Stimulated activated CD8-positive, alpha-beta memory T cell treated with anti-CD3 and anti-CD28 coated beads, Interleukin-4, amount 100 ng/mL, for 48 hours (primary cell): Measurements from ENCODE around the gene LAMA2.
"Not testable (repeated sequence)": the region's sequence is repeated elsewhere in the genome, so short reads cannot be mapped to it uniquely, and the experiment has no call there.

Experiments used
- DNase-seq: peaks from one replicate; pipeline ENCODE4 v3.0.0-alpha.2; 2020

Gene LAMA2

DNA sequence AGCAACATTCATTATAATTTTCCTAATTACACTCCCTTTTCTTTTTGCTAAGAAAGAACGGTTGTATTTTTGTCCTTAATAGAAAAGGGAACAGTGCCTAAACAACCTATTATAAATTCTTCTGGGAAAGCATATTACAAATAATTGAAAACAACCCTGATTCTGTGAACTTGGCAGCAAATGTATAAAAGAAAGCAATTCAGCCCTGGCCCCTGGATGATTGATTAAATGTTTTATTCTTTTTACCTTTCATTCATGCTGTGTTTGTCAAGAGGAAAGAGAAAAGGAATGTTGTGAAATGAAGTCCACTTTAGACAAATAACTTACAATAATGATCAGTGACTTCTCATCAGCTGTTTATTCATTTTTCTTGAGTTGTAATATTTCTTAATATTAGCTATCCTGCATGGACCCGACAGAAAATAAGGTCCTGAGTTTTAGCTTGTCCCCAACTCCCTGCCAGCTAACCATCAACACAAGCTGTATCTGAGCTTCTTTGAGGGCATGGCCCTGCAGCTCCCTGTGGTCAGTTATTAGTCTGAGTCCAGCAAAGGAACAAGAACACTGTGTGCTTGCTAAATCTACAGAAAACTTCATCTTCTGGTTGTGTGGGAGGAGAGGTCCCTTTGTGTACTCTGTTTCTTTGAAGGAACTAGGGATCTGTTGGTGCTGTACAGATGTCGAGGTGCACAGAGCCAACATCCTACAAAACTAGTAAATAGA, 248.2 kb downstream of the LAMA2 start:
- DNase-seq: no peak

DNA sequence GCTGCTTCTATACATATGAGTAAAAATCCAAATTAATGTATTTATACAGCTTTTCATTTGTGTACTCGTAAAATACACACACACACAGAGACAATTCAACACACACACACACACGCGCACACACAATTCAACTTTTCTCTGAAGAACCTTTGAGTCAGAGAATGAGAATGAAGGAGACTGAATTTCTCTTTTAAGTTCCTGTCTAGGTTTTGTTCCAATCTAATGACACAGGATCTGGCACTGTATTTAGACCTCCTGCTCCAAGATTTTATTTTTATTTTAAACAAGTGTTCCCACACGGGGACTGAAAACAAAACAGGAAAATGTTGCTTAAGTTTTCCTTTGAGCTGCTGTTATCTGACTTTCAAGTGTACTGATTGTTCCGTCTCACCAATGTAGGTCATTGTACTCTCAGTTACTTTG, 250.8 kb downstream of the LAMA2 start:
- no peak for DNase-seq

DNA sequence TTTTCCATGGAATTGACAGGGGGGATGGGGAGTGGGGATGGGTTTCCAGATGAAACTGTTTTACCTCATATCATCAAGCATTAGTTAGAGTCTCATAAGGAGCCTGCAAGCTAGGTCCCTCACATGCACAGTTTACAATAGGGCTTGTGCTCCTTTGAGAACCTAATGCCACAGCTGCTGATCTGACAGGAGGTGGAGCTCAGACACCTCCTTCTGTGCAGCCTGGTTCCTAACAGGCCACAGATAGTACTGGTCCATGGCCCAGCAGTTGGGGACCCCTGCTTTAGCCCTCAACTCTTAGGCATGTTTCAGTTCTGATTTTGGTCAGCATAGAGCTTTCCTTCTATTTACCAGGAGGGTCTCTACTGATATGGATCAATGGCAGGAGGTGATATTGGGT, 251.6 kb downstream of the LAMA2 start:
- no peak for DNase-seq

DNA sequence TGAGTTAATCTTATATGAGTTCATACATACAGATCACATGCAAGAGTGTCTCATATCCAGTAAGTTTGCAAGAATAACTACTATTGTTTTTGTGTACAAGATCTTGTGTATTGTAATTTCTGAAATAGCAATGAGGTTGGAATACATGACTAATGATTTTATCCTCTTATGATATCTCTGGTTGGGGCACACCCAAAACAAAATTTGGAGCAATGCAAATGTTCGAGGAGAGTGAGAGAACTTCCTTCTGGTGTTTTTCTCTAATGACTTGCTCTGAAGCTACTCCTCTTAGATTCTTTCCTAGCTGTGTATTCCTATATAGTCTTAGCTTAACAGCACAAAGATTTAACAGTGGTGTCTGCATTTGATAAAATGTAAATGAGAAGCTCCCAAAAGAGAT, 252.5 kb downstream of the LAMA2 start:
- no peak for DNase-seq

DNA sequence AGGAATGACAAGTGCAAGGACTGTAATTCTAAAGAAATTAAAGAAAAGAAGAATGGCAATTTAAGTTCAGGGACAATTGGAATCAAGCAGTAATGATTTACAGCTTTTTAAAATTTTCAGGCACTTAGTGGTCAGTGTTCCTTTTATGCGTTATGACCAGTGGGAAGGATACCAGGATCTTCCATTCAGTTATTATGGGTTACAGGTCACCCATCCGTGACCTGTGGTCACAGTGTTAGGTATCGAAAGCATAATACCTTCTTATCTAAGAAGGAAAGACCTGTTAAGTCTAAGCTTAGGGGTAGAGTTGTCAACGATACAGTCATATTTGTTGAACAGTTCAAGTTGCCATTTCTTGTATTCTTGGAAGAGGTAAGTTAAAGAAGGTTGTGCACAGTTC, 253.8 kb downstream of the LAMA2 start:
- no peak for DNase-seq

DNA sequence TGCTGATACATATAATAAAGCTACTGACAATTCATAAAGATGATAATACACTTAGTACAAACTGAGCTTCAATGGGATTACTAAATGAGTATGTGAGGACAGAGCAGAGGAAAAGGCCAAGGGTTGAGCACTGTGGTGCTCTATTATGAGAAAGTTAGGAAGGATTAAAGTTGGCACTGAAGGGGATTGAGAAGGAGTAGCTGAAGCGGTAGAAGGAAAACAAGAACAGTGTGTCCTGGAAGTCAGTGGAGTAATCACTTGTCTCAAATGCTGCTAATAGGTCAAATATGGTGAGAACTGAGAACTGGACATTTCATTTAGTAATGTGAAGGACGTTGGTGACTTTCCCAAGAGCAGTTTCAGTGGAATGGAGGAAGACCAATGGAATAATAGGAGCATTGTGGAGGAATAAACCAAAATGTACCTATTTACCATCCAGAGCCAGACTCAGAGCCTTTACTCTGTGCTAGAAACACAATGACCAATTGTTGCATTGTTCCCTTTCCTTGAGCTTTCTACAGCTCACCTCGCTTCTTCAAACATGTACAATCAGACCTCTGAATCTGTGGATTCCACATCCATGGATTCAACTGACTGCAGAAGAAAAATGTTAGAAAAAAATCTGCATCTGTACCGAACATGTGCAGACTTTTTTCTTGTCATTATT, 255.9 kb downstream of the LAMA2 start:
- DNase-seq: no peak

DNA sequence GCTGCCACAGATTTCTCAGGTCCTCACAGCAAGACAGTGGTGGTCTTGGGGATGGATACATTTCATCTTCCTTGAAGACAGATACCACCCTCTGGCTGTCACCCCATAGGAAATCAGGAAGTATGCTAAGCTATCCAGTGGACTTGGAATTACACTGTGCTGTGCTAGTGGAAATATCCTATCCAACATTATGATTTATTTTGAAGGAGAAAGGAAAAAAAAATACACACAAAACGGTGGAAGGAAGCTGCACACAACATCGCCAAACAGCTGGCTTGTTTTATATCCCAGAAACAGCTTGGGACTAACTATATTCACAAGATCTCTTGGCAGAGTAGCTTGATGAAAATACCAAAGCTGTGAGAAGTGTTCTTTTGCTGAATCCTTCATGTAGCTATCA, 257.6 kb downstream of the LAMA2 start:
- DNase-seq: no peak

DNA sequence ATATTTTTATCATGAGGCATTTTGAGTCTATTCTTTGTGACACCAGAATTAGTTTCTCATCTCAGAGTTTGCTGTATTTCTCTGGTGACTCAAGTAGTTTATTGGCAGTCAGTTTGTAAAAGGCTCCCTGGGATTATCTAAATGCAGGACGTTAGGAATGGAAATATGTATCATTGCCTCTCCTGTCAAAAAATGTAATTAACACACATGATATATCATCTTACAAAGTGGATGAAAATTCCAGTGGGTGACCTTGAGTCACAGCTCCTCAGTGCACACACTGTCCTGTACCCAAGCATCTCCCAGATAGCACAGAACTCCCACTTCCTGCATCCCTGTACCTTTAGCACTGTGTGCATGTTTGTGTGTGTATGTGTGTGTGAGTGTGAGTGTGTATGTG, 258.6 kb downstream of the LAMA2 start:
- no peak for DNase-seq

DNA sequence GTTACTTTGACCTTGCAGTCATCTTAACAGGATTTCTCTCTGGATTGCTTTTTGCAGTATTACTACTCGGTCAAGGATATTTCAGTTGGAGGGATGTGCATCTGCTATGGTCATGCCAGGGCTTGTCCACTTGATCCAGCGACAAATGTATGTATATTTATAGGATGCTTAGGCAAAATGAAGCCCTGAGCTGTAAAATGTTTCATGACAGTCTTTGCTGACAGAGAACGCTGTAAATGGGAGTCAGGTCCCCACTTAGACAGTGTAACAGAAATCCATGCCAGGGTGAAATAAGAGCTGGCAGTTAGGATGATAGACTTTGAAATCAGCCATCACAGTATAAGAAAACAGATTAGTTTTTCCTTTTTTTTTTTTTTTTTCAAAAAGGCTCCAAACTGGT, 264.0 kb downstream of the LAMA2 start:
- no peak for DNase-seq

DNA sequence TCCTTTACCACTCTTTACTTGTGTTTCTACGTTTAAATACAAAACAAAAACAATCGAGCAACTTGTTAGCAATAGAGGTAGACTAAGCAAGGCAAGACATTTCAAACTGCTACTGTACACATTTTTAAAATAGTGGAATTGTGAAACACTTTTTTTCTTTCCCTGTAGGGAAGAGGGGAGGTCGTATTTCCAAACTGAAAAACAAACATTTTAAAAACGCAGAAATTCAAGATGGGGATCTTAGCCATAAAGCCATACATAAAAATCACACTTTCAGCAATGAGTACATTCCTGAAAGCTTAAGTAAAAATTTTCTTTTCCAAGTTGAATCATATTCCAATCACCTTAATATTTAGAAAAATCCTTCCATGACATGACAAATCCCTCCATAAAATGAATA, 267.6 kb downstream of the LAMA2 start:
- DNase-seq: no peak

DNA sequence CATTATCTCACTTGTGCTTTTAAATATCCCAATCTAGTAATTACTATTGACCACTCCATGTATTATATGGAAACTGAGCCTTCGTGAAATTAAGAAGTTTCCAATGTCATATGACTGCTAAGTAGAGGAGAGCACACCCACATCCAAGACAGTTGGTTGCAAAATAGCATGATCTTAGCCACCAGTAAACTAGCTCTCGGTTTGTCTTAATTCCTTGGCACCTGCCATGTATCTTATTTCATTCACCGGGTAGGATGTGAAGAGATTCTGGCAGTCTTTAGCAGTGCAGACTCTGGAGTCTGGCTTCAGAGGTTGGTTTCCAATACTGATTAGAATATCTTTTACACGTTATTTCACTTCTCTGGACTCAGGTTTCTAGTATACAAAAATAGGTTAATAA, 270.3 kb downstream of the LAMA2 start:
- DNase-seq: no peak

DNA sequence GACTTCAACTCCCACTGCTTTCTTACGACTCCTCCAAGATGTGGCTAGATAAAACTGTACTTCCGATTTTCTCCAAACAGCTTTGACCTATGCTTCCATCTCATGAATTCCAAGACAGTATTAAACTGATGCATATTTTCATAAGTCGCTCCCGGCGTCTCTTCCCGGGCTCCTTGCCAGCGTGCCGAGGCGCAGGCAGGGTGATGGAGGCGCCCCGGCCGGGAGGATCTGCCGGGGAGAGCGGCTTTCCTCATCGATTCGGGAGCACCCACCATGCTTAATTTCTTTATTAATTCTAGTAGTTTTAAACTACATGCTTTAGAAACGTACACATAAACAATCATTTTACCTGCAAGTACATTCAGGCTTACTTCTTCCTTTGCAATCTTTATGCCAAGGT, 276.3 kb downstream of the LAMA2 start:
- DNase-seq: not testable (repeated sequence)

DNA sequence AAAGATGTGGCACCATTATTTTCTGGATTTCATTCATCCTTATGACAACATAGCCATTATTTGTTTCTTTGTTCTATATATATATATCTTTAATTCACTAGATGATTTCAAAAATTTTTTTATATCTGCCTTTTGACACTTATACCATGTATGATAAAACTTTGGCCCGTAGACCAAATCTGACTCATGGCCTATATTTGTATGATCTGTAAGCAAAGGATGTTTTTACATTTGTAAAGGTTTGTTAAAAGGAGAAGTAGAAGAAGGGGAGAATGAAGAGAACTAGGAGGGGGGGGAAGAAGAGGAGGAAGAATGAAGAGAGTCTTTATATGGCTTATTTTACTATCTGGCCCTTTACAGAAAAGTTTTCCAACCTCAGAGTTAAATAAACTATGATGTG, 279.7 kb downstream of the LAMA2 start:
- DNase-seq: no peak

DNA sequence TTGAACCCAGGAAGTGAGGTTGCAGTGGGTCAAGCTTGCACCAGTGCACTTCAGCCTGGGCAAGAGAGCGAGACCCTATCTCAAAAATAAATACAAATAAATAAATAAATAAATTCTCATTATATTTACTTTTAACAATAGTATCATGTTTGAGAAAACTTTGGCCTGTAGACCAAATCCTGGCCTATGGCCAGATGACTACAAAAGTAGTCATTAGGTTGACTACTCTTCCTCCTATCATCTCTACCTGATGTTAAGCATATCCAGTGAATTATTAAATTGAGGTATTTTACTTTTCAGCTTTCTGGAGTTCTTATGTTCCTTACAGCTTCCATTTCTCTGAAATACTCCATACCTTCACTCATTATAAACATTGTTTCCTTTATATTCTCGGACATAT, 280.6 kb downstream of the LAMA2 start:
- DNase-seq: no peak

DNA sequence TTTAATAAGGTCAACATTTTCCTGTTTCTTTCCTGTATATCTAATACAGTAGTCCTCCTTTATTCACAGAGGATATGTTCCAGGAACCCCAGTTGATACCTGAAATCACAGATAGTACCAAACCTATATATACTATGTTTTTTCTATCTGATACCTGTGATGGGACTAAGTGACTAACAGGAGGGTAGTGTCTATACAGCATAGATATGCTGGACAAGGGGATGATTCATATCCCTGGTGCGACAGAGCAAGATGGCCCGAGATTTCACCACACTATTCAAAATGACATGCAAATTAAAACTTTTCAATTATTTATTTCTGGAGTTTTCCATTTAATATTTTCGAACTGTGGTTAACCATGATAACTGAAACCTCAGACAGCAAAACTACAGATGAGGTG, 281.1 kb downstream of the LAMA2 start:
- DNase-seq: no peak

DNA sequence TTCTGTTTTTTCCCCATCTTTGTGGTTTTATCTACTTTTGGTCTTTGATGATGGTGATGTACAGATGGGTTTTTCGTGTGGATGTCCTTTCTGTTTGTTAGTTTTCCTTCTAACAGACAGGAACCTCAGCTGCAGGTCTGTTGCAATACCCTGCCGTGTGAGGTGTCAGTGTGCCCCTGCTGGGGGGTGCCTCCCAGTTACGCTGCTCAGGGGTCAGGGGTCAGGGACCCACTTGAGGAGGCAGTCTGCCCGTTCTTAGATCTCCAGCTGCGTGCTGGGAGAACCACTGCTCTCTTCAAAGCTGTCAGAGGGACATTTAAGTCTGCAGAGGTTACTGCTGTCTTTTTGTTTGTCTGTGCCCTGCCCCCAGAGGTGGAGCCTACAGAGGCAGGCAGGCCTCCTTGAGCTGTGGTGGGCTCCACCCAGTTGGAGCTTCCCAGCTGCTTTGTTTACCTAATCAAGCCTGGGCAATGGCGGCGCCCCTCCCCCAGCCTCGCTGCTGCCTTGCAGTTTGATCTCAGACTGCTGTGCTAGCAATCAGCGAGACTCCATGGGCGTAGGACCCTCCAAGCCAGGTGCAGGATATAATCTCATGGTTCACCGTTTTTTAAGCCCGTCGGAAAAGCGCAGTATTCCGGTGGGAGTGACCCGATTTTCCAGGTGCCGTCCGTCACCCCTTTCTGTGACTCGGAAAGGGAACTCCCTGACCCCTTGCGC, 289.5 kb downstream of the LAMA2 start:
- DNase-seq: not testable (repeated sequence)

DNA sequence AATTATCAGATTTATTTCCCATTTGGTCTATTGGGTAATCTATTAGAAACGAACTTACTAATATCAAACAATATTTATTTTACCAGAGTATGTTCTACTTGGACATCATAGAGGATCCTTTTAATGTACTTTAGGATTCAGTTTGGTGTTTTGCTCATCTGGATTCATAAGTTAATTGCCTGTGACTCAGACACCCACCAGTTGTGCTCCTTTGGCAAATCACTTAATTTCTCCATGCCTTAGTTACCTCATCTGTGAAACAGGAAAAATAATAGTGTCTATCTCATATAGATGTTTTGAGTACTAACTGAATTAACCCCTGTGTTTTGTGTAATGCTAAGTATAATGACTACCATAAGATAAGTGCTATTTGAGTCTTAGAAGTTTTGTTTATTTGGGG, 292.1 kb downstream of the LAMA2 start:
- DNase-seq: no peak

DNA sequence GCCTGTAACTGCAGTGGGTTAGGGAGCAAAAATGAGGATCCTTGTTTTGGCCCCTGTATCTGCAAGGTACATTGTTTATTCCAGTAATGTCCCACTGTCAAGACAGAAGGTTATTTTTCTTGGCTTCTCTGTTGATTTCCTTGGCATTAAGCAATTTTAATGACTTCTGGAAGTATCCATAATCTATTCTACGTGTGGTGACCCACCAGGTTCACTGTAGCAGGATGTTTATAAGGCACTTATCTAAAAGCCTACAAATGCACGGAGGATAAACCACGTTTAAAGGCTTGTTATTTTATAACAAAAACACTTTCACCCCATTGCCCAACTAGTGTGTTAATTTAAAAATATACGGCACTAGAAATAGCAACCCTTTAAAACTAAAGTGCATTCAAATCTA, 294.9 kb downstream of the LAMA2 start:
- DNase-seq: no peak

DNA sequence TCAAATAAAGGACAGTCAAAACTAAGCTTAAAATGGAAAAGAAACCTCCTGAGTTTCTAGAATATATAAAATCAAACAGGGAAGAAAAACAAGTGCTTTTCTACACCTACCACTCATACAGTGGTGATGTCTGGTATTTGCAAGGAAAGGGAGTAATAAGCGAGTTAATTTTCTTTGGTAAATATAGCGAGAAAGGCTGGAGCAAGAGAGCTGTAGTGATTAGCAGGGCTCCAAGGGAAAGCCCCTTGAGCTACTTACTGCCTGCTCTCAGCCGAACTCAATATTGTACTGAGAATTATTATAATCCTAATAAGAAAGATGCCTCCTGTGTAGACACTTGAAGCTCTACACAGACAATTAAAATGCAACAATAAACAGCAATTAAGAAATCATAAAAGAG, 296.3 kb downstream of the LAMA2 start:
- no peak for DNase-seq

DNA sequence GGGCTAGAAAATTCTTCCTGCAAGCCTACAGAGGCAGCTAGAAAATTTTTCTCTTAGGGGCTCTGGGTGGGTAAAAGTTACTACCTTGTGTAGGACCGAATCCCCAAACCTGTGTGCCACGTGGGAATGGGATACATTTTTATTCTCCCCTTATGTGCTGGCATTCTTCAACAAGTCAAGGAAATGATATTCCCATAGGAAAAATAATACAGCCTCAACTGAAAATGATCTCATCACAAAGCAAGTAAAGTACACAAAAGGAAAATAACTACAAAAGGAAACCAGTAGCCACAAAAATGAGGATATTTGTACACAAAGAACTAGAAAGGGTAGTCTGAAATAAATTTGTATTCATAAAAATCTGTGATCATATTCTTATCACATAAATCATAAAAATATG, 298.1 kb downstream of the LAMA2 start:
- no peak for DNase-seq

DNA sequence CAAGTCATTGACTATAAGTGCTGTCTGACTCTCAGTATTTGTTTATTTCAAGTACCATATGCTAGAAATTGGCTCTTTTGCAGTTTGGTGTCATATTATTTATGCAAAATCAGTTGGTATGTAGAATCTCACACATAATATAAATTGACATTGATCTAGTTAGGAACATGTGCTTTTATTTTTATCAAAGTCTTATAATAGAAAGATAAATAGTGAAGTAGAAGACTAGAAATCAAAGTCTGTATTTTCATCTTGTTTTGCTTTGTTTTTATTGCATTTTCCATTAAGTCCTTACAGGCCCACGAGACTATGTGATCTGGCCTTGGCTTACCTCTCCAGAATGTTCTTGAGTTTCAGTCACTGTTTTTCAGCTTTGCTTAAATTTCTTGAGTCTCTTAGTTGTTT, 300.3 kb downstream of the LAMA2 start:
- no peak for DNase-seq

DNA sequence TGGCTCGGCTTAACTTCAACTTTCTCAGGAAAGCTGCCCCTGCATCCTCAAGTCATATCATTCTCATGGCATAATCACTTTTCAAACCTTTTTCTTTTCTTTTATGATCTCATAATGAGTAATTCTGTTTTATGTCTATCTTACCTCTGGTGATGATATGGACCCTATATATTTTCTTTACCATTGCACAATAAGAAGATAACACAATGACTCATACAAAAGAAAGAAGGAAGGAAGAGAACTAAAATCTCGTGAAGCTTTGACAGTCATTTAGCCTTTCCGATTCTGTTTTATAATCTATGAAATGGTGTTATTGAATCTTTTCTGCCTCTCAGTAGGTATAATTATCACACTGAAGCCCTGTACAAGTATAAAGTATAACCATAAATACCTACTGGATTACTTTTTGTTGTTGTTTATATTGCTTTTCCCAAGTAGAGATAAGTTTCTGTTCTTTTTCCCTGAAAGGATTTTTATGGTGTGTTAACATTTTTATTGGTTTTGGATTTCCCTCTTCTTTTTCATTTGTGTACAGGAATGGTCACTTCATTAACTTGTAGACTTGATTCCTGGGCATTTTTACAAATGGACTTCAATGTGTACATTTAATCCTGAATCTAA, 300.9 kb downstream of the LAMA2 start:
- DNase-seq: no peak

DNA sequence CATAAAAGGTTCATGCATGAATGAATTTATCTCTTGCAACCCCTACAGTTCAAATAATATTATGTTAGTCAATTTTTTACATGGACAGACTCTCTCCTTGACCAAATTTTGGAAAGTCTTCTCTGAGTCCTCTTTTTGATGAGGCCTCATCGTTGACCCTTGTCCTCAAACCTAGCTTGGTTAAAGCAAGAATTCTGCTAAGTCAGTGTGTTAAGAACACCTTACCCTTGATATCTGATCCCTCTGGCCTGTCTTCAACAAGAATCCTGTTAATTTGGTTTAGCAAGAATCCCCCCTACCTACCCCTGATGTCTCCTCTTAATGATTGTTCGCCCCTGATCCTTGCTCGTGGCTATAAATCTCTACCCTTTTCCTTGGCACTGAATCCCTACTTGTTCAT, 301.4 kb downstream of the LAMA2 start:
- no peak for DNase-seq

DNA sequence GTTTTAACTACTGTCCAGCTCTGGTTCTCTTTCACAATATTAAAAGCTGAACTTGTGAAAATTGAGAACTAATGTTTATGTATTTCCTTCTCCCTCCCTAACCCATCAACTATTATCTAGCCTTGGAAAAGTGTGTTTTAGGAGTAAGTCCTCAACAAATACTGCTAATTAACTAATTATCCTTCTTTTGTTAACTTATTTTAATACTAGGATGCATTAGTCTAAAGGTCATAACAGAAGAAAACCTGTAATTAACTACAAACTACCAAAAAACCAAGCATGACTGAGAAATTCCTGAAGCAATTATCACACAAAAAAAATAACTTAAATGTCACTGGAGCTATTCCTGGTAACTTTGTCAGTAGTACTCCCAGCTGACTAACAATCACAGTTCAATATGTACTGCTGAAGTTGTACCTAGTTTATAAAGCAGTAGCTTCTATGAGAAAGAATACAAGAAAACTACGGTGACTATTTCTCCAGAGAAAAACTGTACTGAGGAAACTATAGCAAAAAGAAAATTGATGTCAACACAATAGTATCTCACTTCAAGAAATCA, 301.9 kb downstream of the LAMA2 start:
- DNase-seq: no peak
